HCT116 (cell line): ENCODE results near the gene MBD3L3. TPM values are rescaled to one million over a fixed set of nuclear protein-coding genes. Genes with fewer than 3 reads are reported as not detected.
A peak's percentile ranks its signal among the peaks of the same experiment; 100 is the strongest.

ENCODE experiments used
- ATAC-seq: fragments of 200-7000 bp; cut with Tn5 transposase; 2 replicates; pipeline ENCODE4 v1.9.1; 2020; ENCODE audit warnings: mild to moderate bottlenecking, moderate library complexity
- BruUV-seq: library from RNA; stranded (reverse); fragments of 400-500 nt; replicated peaks from 2 replicates; lab custom pipeline; 2021; lab: Mats Ljungman, UMichigan
- CTCF ChIA-PET: fragments of 300-600 bp; sonication (Branson Sonifier 250); formaldehyde crosslinking; loops from one replicate; lab custom pipeline; 2021; ENCODE audit warnings: antibody characterized with exemption; lab: Charles Lee
- POLR2A ChIA-PET: fragments of 300-600, 350-600 bp; sonication (Branson Sonifier 250); formaldehyde crosslinking; loops from one replicate; lab custom pipeline; 2021; ENCODE audit warnings: antibody characterized with exemption; lab: Charles Lee
- RAD21 ChIA-PET, 2 experiments: fragments of 300-600 bp; sonication (Branson Sonifier 250); formaldehyde crosslinking; loops; one replicate each; lab custom pipeline; 2023; ENCODE audit warnings: low total read pairs in 2 of 2; ENCODE audit not compliant: uncharacterized antibody in 2 of 2, unreplicated experiment in 2 of 2, low non-redundant PET in 1 of 2; lab: Charles Lee
- DNase-seq: peaks from one replicate; pipeline ENCODE4 v3.0.0-alpha.2; 2010; ENCODE audit warnings: low read depth, low spot score
- H2AFZ ChIP-seq: fragments of 200-600 bp; shearing (Covaris generic), sonication (generic); 2 replicates; pipeline ENCODE4 v1.6.1; 2017; ENCODE audit warnings: low read depth, mixed run types, mixed read lengths, antibody characterized with exemption, low read length; ENCODE audit not compliant: poor library complexity, severe bottlenecking
- H3K27ac ChIP-seq: 2 replicates; pipeline ENCODE4 v1.5.1; 2012; ENCODE audit warnings: low read depth, low read length
- H3K27me3 ChIP-seq: fragments of 200-600 bp; sonication (generic); 2 replicates; pipeline ENCODE4 v1.6.1; 2016; ENCODE audit warnings: mixed run types, low read length, mixed read lengths; ENCODE audit not compliant: insufficient read depth
- H3K36me3 ChIP-seq, 2 experiments: fragments of 200-500 bp in 1 of 2; fragments of 200-600 bp in 1 of 2; sonication (Bioruptor generic) in 1 of 2; sonication (generic) in 1 of 2; 2 replicates each; pipeline versions ENCODE4 v1.5.1 to v1.6.1; 2014 to 2016; ENCODE audit warnings: low read length in 2 of 2, inconsistent platforms in 1 of 2, mixed read lengths in 1 of 2, mixed run types in 1 of 2; ENCODE audit not compliant: insufficient read depth in 2 of 2, control insufficient read depth in 1 of 2
- H3K4me1 ChIP-seq, 2 experiments: fragments of 200-600 bp in 1 of 2; sonication (generic) in 1 of 2; 2 replicates each; pipeline versions ENCODE4 v1.5.1 to v1.6.1; 2012 to 2017; ENCODE audit warnings: low read length in 2 of 2, inconsistent platforms in 1 of 2, mild to moderate bottlenecking in 1 of 2, mixed read lengths in 1 of 2, mixed run types in 1 of 2, moderate library complexity in 1 of 2; ENCODE audit not compliant: insufficient read depth in 2 of 2, control insufficient read depth in 1 of 2
- H3K4me2 ChIP-seq: fragments of 200-600 bp; sonication (generic); 2 replicates; pipeline ENCODE4 v1.6.1; 2017; ENCODE audit warnings: mixed run types, low read length, mixed read lengths
- H3K4me3 ChIP-seq, 2 experiments: fragments of 200-600 bp in 1 of 2; sonication (generic) in 1 of 2; replicated peaks in 1 of 2; 2 replicates each; pipeline ENCODE4 v1.5.1; 2011 to 2016; ENCODE audit warnings: low read length in 2 of 2, control low read depth in 1 of 2, low read depth in 1 of 2, mild to moderate bottlenecking in 1 of 2, mixed read lengths in 1 of 2, mixed run types in 1 of 2
- H3K79me2 ChIP-seq: fragments of 200-600 bp; sonication (generic); 2 replicates; pipeline ENCODE4 v1.6.1; 2017; ENCODE audit warnings: mild to moderate bottlenecking, mixed run types, low read length, moderate library complexity, mixed read lengths; ENCODE audit not compliant: insufficient read depth
- H3K9ac ChIP-seq: fragments of 200-600 bp; sonication (generic); 2 replicates; pipeline ENCODE4 v1.6.1; 2016; ENCODE audit warnings: low read length, mixed read lengths
- H3K9me2 ChIP-seq: fragments of 200-600 bp; sonication (generic), shearing (Covaris generic); 2 replicates; pipeline ENCODE4 v1.6.1; 2017; ENCODE audit warnings: mixed run types, mild to moderate bottlenecking, moderate library complexity; ENCODE audit not compliant: insufficient read depth
- H3K9me3 ChIP-seq, 2 experiments: fragments of 200-500 bp in 1 of 2; fragments of 200-600 bp in 1 of 2; sonication (Bioruptor generic) in 1 of 2; sonication (generic) in 1 of 2; 2 replicates each; pipeline ENCODE4 v1.6.1; 2014 to 2017; ENCODE audit warnings: low read length in 2 of 2, mixed read lengths in 2 of 2, inconsistent platforms in 1 of 2, low read depth in 1 of 2, mild to moderate bottlenecking in 1 of 2, mixed run types in 1 of 2, moderate library complexity in 1 of 2; ENCODE audit not compliant: control insufficient read depth in 1 of 2, insufficient read depth in 1 of 2
- H4K20me1 ChIP-seq: fragments of 200-600 bp; sonication (generic), shearing (Covaris generic); 2 replicates; pipeline ENCODE4 v1.6.1; 2017; ENCODE audit warnings: mixed run types, mild to moderate bottlenecking, moderate library complexity; ENCODE audit not compliant: insufficient read depth
- CBX3 ChIP-seq: IDR thresholded peaks from 2 replicates; pipeline ENCODE4 v1.6.1; 2012; ENCODE audit warnings: low read depth
- SRF ChIP-seq: IDR thresholded peaks from 2 replicates; pipeline ENCODE4 v1.6.1; 2012; ENCODE audit warnings: low read depth
- ZNF274 ChIP-seq: fragments of 200-500 bp; sonication (Bioruptor generic); IDR thresholded peaks from 2 replicates; pipeline ENCODE4 v1.6.1; 2014; ENCODE audit warnings: mild to moderate bottlenecking, low read depth, low read length, inconsistent platforms
- intact Hi-C: fragments of 100-400 bp; cut with micrococcal nuclease; formaldehyde crosslinking; loops from 2 replicates; pipeline ENCODE4 v1.10.0; 2022
- total RNA-seq: library from RNA; stranded (reverse); gene quantifications from one replicate; pipeline ENCODE4 v1.2.1, GENCODE V29; 2021; ENCODE audit not compliant: unreplicated experiment
- TF ChIP-seq, protein P1 (sequence below), 3 experiments: fragments of 200-600 bp in 1 of 3; sonication (generic) in 1 of 3; IDR thresholded peaks in 2 of 3; conservative IDR thresholded peaks in 1 of 3; 2 replicates each; pipeline ENCODE4 v1.5.1; 2012 to 2017; ENCODE audit warnings: low read depth in 2 of 3, low read length in 2 of 3, antibody characterized with exemption in 1 of 3, borderline replicate concordance in 1 of 3, control low read depth in 1 of 3, mild to moderate bottlenecking in 1 of 3, mixed read lengths in 1 of 3, mixed run types in 1 of 3, moderate library complexity in 1 of 3; ENCODE audit not compliant: insufficient read depth in 1 of 3

MBD3L3 gene
- total RNA-seq, 1 experiment from 2014 or later: not detected

DNA sequence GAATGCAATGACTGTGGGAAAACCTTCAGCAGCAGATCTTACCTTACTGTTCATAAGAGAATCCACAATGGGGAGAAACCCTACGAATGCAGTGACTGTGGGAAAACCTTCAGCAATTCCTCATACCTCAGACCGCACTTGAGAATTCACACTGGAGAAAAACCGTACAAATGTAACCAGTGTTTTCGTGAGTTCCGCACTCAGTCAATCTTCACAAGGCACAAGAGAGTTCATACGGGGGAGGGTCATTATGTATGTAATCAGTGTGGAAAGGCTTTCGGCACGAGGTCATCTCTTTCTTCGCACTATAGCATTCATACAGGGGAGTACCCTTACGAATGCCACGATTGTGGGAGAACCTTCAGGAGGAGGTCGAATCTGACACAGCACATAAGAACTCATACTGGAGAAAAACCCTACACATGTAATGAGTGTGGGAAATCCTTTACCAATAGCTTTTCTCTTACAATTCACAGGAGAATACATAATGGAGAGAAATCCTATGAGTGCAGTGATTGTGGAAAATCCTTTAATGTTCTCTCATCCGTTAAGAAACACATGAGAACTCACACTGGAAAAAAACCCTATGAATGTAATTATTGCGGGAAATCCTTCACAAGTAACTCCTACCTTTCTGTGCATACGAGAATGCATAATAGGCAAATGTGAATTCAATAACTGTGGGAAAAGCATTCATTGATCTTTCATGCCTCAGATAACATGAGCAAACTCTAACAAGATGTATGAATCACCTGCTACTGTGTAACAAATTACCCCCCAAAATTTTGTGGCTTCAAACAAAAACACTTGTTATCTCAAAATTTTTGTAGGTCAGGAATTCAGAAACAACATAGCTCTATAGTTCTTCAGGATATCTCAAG lies 24.8 kb upstream of the MBD3L3 start:
- no peak overlapping the region for H2AFZ ChIP-seq
- ChIA-PET RAD21 (no interaction called here), POLR2A (no interaction called here), CTCF (no interaction called here)
- TF ChIP-seq ZNF274 (peak; percentile 95), CBX3 (peak; percentile 37; the same call in 1 of the 2 replicates)
- TF ChIP-seq, protein P1, sequence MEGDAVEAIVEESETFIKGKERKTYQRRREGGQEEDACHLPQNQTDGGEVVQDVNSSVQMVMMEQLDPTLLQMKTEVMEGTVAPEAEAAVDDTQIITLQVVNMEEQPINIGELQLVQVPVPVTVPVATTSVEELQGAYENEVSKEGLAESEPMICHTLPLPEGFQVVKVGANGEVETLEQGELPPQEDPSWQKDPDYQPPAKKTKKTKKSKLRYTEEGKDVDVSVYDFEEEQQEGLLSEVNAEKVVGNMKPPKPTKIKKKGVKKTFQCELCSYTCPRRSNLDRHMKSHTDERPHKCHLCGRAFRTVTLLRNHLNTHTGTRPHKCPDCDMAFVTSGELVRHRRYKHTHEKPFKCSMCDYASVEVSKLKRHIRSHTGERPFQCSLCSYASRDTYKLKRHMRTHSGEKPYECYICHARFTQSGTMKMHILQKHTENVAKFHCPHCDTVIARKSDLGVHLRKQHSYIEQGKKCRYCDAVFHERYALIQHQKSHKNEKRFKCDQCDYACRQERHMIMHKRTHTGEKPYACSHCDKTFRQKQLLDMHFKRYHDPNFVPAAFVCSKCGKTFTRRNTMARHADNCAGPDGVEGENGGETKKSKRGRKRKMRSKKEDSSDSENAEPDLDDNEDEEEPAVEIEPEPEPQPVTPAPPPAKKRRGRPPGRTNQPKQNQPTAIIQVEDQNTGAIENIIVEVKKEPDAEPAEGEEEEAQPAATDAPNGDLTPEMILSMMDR (IDR thresholded peaks at IDR 0.05 in 2 of 3, conservative IDR thresholded peaks at IDR 0.05 in 1 of 3; ENCODE audit: borderline replicate concordance in 1 of 3, insufficient read depth in 1 of 3, low read depth in 2 of 3, low read length in 2 of 3): no peak
- intact Hi-C loops: no loop called here
- no peak overlapping the region for H3K9ac ChIP-seq
- no peak overlapping the region for H3K4me3 ChIP-seq
- no peaks in the 10 kb centered on the region for H3K27me3 ChIP-seq
- DNase-seq: no peak
- no peak overlapping the region for H3K4me2 ChIP-seq
- H3K4me1 ChIP-seq: no peaks in the 10 kb centered on the region
- no peaks in the 10 kb centered on the region for H4K20me1 ChIP-seq
- H3K27ac ChIP-seq: no peak overlapping the region
- BruUV-seq: TSS peak; percentile 23
- 0 out of 2 replicates have a peak, but pooled peaks cover 4% of the 10 kb centered on the region for H3K79me2 ChIP-seq
- peaks cover 62 to 73% of the 10 kb centered on the region in 2 experiments for H3K9me3 ChIP-seq
- ATAC-seq: no peak
- H3K36me3 ChIP-seq: peaks cover 46 to 64% of the 10 kb centered on the region in 2 experiments
- H3K9me2 ChIP-seq: no peaks in the 10 kb centered on the region

DNA sequence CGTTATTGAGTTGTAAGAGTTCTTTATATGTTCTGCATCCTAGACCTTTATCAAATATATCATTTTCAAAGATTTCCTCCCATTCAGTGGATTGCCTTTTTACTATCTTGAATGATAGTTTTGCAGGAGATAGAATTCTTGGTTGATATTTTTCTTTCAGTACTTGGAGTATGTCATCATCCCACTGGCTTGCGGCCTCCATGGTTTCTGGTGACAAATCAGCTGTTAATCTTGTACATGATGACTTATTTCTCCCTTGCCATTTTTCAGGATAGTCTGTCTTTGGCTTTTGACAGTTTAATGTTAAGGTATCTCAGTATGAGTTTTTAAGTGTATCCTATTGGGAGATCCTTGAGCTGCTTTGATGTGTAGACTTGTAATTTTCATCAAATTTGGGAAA lies 19.5 kb upstream of the MBD3L3 start:
- H3K9me2 ChIP-seq: no peaks in the 10 kb centered on the region
- BruUV-seq: no TSS peak
- H3K9me3 ChIP-seq: peaks cover 46 to 47% of the 10 kb centered on the region in 2 experiments; a peak in 3 of 4 replicates
- intact Hi-C loops: no loop called here
- ChIA-PET POLR2A (interaction anchor here (0.6 kb wide), 1 partner anchor 9 kb away, joined by 3 read pairs; the partner anchor contains the start of gene ZNF557), CTCF (no interaction called here), RAD21 (no interaction called here)
- H3K4me3 ChIP-seq: no peak overlapping the region
- 0 out of 2 replicates have a peak, but pooled peaks cover 4% of the 10 kb centered on the region for H3K79me2 ChIP-seq
- no peaks in the 10 kb centered on the region for H4K20me1 ChIP-seq
- DNase-seq: no peak
- H3K36me3 ChIP-seq: peaks cover 68 to 86% of the 10 kb centered on the region in 2 experiments
- no peaks in the 10 kb centered on the region for H3K4me1 ChIP-seq
- ATAC-seq: no peak
- no peaks in the 10 kb centered on the region for H3K27me3 ChIP-seq
- H3K4me2 ChIP-seq: no peak overlapping the region
- no peak overlapping the region for H3K9ac ChIP-seq
- H3K27ac ChIP-seq: no peak overlapping the region
- peak; percentile 69; the same call in 1 of the 2 replicates for TF ChIP-seq CBX3
- TF ChIP-seq SRF: no peak
- H2AFZ ChIP-seq: no peak overlapping the region
